Measurements from ENCODE around the gene B3GAT1. TPM values are rescaled to one million over a fixed set of nuclear protein-coding genes. Genes with fewer than 3 reads are reported as not detected.

The B3GAT1 gene
- polyA plus RNA-seq, 1 of the 3 experiments (the other 2 are of a cell fraction): 0.15 TPM

DNA sequence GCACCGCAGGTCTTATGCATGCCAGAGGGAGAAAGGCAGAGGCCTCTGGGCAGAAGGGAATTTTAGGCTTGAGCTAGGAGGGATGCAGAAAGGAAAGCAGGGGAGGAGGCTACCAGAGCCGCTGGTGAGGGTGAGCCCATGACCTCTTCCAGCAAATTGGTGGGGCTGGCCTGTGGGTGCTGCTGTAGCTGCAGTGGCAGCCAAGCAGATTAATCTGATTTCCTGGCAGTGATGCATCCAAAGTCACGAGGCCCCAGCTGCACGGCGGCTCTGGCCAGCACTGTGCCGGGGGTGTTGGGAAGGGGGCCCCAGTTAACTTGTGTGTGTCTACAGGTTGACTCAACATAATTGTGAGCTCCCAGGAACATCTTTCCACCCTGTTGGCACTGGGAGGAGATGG is 41.4 kb upstream of the B3GAT1 start:
- CTCF ChIA-PET: interaction anchor here (0.8 to 1.2 kb wide), 3 partner anchors 23 to 94 kb away, joined by 3 read pairs; no protein-coding TSS in a partner anchor
- no peak for DNase-seq

DNA sequence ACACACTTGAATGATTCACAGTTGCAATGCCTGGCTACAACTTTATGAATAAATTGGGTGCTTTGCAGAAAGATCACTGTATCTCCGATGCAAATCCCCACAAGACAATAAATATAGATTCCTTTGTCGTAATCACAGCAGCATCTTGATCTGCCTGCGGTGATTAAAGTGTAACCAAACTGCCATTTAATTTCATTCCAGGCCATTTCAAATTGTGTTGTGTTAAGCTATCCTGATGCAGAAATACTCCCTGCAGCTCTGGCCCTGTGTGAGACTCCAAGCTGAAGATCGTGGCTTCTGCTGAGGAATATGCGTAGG is 40.8 kb upstream of the B3GAT1 start:
- Histone ChIP-seq H3K9me3 (no peaks in the 10 kb centered on the region), H3K4me2 (no peak overlapping the region), H3K9me2 (no peaks in the 10 kb centered on the region), H3F3A (replicated peaks; ENCODE audit: insufficient read depth) (no peaks in the 10 kb centered on the region), H3K79me2 (ENCODE audit: insufficient read depth) (no peaks in the 10 kb centered on the region), H3K27ac (ENCODE audit: low read depth in 2 of 2, low read length in 1 of 2) (no peak overlapping the region), H3K27me3 (ENCODE audit: insufficient read depth) (no peaks in the 10 kb centered on the region), H2AFZ (ENCODE audit: low read depth) (no peak overlapping the region), H3K9ac (no peak overlapping the region), H4K20me1 (ENCODE audit: insufficient read depth) (no peaks in the 10 kb centered on the region), H3K4me1 (ENCODE audit: control insufficient read depth in 1 of 2, insufficient read depth in 2 of 2, low read depth in 1 of 2, low read length in 1 of 2) (peaks cover 0 to 4% of the 10 kb centered on the region in 2 experiments; a peak in 1 of 4 replicates), H3K36me3 (replicated peaks in 1 of 2; ENCODE audit: control insufficient read depth in 1 of 2, insufficient read depth in 2 of 2, low read length in 1 of 2) (no peaks in the 10 kb centered on the region), H3K4me3 (ENCODE audit: low read depth in 2 of 2, low read length in 1 of 2) (no peak overlapping the region)
- ChIA-PET POLR2A (no interaction called here), CTCF (interaction anchor here (0.8 to 1.2 kb wide), 3 partner anchors 17 to 62 kb away, joined by 3 read pairs; no protein-coding TSS in a partner anchor)
- DNase-seq: no peak
- TF ChIP-seq FOSL2 (IDR thresholded peaks at IDR 0.05; ENCODE audit: borderline replicate concordance, low read depth) (no peak), POLR2AphosphoS5 (IDR thresholded peaks at IDR 0.05; ENCODE audit: low read depth, low read length) (no peak), ELF1 (IDR thresholded peaks at IDR 0.05) (no peak), SIN3A (IDR thresholded peaks at IDR 0.05; ENCODE audit: borderline replicate concordance, low read depth, low read length) (no peak), GABPA (IDR thresholded peaks at IDR 0.05; ENCODE audit: low read depth) (no peak), NRF1 (IDR thresholded peaks at IDR 0.05; ENCODE audit: low read depth, low read length) (no peak), NFIC (IDR thresholded peaks at IDR 0.05; ENCODE audit: borderline replicate concordance) (no peak), RFX5 (IDR thresholded peaks at IDR 0.05; ENCODE audit: low read length) (no peak), TCF12 (IDR thresholded peaks at IDR 0.05) (no peak), CHD2 (IDR thresholded peaks at IDR 0.05; ENCODE audit: low read length, partially characterized antibody) (no peak), RCOR1 (IDR thresholded peaks at IDR 0.05; ENCODE audit: low read length) (no peak), TEAD4 (IDR thresholded peaks at IDR 0.05; ENCODE audit: borderline replicate concordance, insufficient read depth) (no peak), MXI1 (IDR thresholded peaks at IDR 0.05; ENCODE audit: low read depth, low read length) (no peak), RXRA (IDR thresholded peaks at IDR 0.05; ENCODE audit: borderline replicate concordance, low read depth) (no peak)
- TF ChIP-seq, protein P1, sequence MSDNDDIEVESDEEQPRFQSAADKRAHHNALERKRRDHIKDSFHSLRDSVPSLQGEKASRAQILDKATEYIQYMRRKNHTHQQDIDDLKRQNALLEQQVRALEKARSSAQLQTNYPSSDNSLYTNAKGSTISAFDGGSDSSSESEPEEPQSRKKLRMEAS (IDR thresholded peaks at IDR 0.05; ENCODE audit: low read depth): no peak
- TF ChIP-seq, protein P2, sequence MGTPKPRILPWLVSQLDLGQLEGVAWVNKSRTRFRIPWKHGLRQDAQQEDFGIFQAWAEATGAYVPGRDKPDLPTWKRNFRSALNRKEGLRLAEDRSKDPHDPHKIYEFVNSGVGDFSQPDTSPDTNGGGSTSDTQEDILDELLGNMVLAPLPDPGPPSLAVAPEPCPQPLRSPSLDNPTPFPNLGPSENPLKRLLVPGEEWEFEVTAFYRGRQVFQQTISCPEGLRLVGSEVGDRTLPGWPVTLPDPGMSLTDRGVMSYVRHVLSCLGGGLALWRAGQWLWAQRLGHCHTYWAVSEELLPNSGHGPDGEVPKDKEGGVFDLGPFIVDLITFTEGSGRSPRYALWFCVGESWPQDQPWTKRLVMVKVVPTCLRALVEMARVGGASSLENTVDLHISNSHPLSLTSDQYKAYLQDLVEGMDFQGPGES (IDR thresholded peaks at IDR 0.05; ENCODE audit: low read depth, low read length): no peak
- TF ChIP-seq, protein P3, sequence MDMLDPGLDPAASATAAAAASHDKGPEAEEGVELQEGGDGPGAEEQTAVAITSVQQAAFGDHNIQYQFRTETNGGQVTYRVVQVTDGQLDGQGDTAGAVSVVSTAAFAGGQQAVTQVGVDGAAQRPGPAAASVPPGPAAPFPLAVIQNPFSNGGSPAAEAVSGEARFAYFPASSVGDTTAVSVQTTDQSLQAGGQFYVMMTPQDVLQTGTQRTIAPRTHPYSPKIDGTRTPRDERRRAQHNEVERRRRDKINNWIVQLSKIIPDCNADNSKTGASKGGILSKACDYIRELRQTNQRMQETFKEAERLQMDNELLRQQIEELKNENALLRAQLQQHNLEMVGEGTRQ (IDR thresholded peaks at IDR 0.05; ENCODE audit: borderline replicate concordance, low read depth, low read length): no peak
- TF ChIP-seq, protein P4, sequence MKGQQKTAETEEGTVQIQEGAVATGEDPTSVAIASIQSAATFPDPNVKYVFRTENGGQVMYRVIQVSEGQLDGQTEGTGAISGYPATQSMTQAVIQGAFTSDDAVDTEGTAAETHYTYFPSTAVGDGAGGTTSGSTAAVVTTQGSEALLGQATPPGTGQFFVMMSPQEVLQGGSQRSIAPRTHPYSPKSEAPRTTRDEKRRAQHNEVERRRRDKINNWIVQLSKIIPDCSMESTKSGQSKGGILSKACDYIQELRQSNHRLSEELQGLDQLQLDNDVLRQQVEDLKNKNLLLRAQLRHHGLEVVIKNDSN (IDR thresholded peaks at IDR 0.05; ENCODE audit: borderline replicate concordance, low read depth): no peak
- 55% methylated on average over 3 of the region's 5 CpGs for WGBS (ENCODE audit: low lambda C conversion rate)

More for the DNA sequence above, 41.4 kb upstream of the B3GAT1 start:
- Histone ChIP-seq H4K20me1 (ENCODE audit: insufficient read depth) (no peaks in the 10 kb centered on the region), H3K9me2 (no peaks in the 10 kb centered on the region), H3K79me2 (ENCODE audit: insufficient read depth) (no peaks in the 10 kb centered on the region), H3K4me2 (no peak overlapping the region), H3K36me3 (replicated peaks in 1 of 2; ENCODE audit: control insufficient read depth in 1 of 2, insufficient read depth in 2 of 2, low read length in 1 of 2) (no peaks in the 10 kb centered on the region), H3K27ac (ENCODE audit: low read depth in 2 of 2, low read length in 1 of 2) (no peak overlapping the region), H2AFZ (ENCODE audit: low read depth) (no peak overlapping the region), H3K9ac (no peak overlapping the region), H3K9me3 (no peaks in the 10 kb centered on the region), H3K27me3 (ENCODE audit: insufficient read depth) (no peaks in the 10 kb centered on the region), H3K4me3 (ENCODE audit: low read depth in 2 of 2, low read length in 1 of 2) (no peak overlapping the region), H3F3A (replicated peaks; ENCODE audit: insufficient read depth) (no peaks in the 10 kb centered on the region), H3K4me1 (ENCODE audit: control insufficient read depth in 1 of 2, insufficient read depth in 2 of 2, low read depth in 1 of 2, low read length in 1 of 2) (peaks cover 0 to 4% of the 10 kb centered on the region in 2 experiments; a peak in 1 of 4 replicates)
- TF ChIP-seq, protein P3 (IDR thresholded peaks at IDR 0.05; ENCODE audit: borderline replicate concordance, low read depth, low read length): no peak
- TF ChIP-seq EZH2phosphoT487 (IDR thresholded peaks at IDR 0.05; ENCODE audit: borderline replicate concordance, low read depth): no peak
- POLR2A ChIA-PET: no interaction called here
- 60% methylated on average over 5 of the region's 6 CpGs for WGBS (ENCODE audit: low lambda C conversion rate)

Measured in SK-N-SH (cell line).